Gastrocnemius medialis (tissue), 4 donors: ENCODE measurements around the gene PTPN6.
A peak's percentile ranks its signal among the peaks of the same experiment; 100 is the strongest.

Experiments used
- CTCF ChIP-seq, 5 experiments: fragments of 450-650 bp in 3 of 5; fragments of 200-600 bp in 2 of 5; sonication (generic) in 2 of 5; IDR thresholded peaks in 4 of 5; conservative IDR thresholded peaks in 1 of 5; 1 replicate in 4 of 5; 2 replicates in 1 of 5; pipeline ENCODE4 v1.5.1; 2016 to 2019; ENCODE audit warnings: antibody characterized with exemption in 5 of 5, mild to moderate bottlenecking in 3 of 5, moderate library complexity in 3 of 5
- POLR2A ChIP-seq, 2 donors: fragments of 450-650 bp; IDR thresholded peaks; one replicate each; pipeline ENCODE4 v1.6.1; 2017; ENCODE audit warnings: antibody characterized with exemption in 2 of 2, mild to moderate bottlenecking in 2 of 2, moderate library complexity in 2 of 2

- TF ChIP-seq CTCF (IDR thresholded peaks at IDR 0.05 in 4 of 5, conservative IDR thresholded peaks at IDR 0.05 in 1 of 5) (no peak), POLR2A (IDR thresholded peaks at IDR 0.05) (peak in 1 of 2 donors; percentile 32)
Measured at GRCh38 chr12:6904280-6905276, 46.6 kb upstream of the PTPN6 start, which contains the start of gene LRRC23.
